B cell (primary cell): Measurements from ENCODE around the gene GPC3.

Experiments used
- EZH2 ChIP-seq: IDR thresholded peaks from 2 replicates; pipeline ENCODE4 v1.6.1; 2012; ENCODE audit warnings: borderline replicate concordance, low read depth, mild to moderate bottlenecking, moderate library complexity, low read length; ENCODE audit not compliant: insufficient read depth, poor library complexity, severe bottlenecking
- TF ChIP-seq, protein P1 (sequence below): fragments of 200-600 bp; IDR thresholded peaks from one replicate; pipeline ENCODE4 v1.8.0; 2022; ENCODE audit warnings: antibody characterized with exemption, mild to moderate bottlenecking

DNA sequence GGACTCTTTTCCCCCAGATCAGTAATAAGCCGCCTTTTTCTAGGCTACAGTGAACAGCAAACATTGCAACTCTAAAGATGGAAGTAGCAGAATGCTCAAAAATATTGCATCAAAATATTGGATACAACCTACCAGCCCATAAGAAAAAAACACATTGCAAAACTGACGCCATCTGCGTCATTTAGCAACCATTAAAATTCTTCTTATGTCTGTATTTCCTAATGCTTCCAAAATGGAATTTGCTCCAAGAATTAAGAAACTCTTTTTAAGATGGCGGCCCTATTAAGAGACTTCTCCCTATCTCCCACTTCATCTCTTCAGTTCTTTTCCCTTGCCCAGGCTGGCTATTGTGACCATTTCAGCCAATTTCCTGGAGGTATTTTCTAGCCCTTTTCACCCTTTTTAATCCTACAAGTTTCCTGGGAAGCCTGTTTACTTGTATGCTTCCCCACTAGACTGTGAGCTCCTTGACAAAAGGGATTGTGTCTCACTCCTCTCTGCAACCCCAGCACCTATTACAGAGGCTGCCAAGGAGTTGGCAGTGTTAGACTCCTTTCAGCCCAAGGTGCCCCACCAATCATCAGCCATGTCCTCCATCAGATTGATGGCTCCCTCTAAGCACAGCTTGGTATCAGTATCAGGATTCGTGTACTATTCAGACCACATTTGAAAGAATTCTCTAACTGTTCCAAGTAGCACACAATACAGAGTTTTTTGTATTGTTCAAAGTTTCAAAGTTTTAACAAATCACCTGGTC, 4.4 kb downstream of the GPC3 start:
- TF ChIP-seq EZH2 = no peak
- TF ChIP-seq, protein P1, sequence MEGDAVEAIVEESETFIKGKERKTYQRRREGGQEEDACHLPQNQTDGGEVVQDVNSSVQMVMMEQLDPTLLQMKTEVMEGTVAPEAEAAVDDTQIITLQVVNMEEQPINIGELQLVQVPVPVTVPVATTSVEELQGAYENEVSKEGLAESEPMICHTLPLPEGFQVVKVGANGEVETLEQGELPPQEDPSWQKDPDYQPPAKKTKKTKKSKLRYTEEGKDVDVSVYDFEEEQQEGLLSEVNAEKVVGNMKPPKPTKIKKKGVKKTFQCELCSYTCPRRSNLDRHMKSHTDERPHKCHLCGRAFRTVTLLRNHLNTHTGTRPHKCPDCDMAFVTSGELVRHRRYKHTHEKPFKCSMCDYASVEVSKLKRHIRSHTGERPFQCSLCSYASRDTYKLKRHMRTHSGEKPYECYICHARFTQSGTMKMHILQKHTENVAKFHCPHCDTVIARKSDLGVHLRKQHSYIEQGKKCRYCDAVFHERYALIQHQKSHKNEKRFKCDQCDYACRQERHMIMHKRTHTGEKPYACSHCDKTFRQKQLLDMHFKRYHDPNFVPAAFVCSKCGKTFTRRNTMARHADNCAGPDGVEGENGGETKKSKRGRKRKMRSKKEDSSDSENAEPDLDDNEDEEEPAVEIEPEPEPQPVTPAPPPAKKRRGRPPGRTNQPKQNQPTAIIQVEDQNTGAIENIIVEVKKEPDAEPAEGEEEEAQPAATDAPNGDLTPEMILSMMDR = no peak
